GM23338 (cell line): ENCODE measurements around the gene CDKN1A. TPM values are rescaled to one million over a fixed set of nuclear protein-coding genes. Genes with fewer than 3 reads are reported as not detected.

Experiments
- ATAC-seq: fragments of 200-7000 bp; cut with Tn5 transposase; 3 replicates; pipeline ENCODE4 v1.9.1; 2020
- DNase-seq: peaks from one replicate; pipeline ENCODE4 v3.0.0-alpha.2; 2015; ENCODE audit warnings: low spot score
- H2AFZ ChIP-seq: fragments of 200-600 bp; sonication (generic); 2 replicates; pipeline ENCODE4 v1.8.0; 2016; ENCODE audit warnings: antibody characterized with exemption, mild to moderate bottlenecking, moderate library complexity
- H3F3A ChIP-seq: fragments of 200-600 bp; sonication (generic); replicated peaks from 2 replicates; pipeline ENCODE4 v1.8.0; 2017; ENCODE audit warnings: antibody characterized with exemption, mixed run types, low read depth
- H3K27ac ChIP-seq: fragments of 200-600 bp; sonication (generic); 2 replicates; pipeline ENCODE4 v1.6.1; 2016; ENCODE audit warnings: low read depth
- H3K27me3 ChIP-seq: fragments of 200-600 bp; sonication (generic); 2 replicates; pipeline ENCODE4 v1.8.0; 2016; ENCODE audit warnings: mild to moderate bottlenecking, mixed run types, moderate library complexity; ENCODE audit not compliant: insufficient read depth
- H3K36me3 ChIP-seq: fragments of 200-600 bp; sonication (generic); 2 replicates; pipeline ENCODE4 v1.8.0; 2016; ENCODE audit warnings: mild to moderate bottlenecking; ENCODE audit not compliant: insufficient read depth
- H3K4me1 ChIP-seq: fragments of 200-600 bp; sonication (generic); 2 replicates; pipeline ENCODE4 v1.8.0; 2016; ENCODE audit warnings: mild to moderate bottlenecking, moderate library complexity; ENCODE audit not compliant: insufficient read depth
- H3K4me2 ChIP-seq: fragments of 200-600 bp; sonication (generic); 2 replicates; pipeline ENCODE4 v1.7.1; 2017; ENCODE audit warnings: mixed run types
- H3K4me3 ChIP-seq: fragments of 200-600 bp; sonication (generic); 2 replicates; pipeline ENCODE4 v1.6.1; 2016; ENCODE audit warnings: mixed run types
- H3K79me2 ChIP-seq: fragments of 200-600 bp; sonication (generic); replicated peaks from 2 replicates; pipeline ENCODE4 v1.8.0; 2017; ENCODE audit warnings: mild to moderate bottlenecking; ENCODE audit not compliant: insufficient read depth
- H3K9me2 ChIP-seq: fragments of 200-600 bp; sonication (generic); 2 replicates; pipeline ENCODE4 v1.8.0; 2017; ENCODE audit not compliant: insufficient read depth
- H4K20me1 ChIP-seq: fragments of 200-600 bp; sonication (generic); replicated peaks from 2 replicates; pipeline ENCODE4 v1.8.0; 2017; ENCODE audit warnings: mild to moderate bottlenecking; ENCODE audit not compliant: insufficient read depth
- H3K27ac Mint-ChIP-seq: 2 replicates; pipeline ENCODE4 v1.8.0; 2020; ENCODE audit warnings: inconsistent platforms, mild to moderate bottlenecking, moderate library complexity, mixed read lengths
- H3K27me3 Mint-ChIP-seq: 3 replicates; pipeline ENCODE4 v1.8.0; 2022; ENCODE audit warnings: low read depth, mild to moderate bottlenecking, moderate library complexity, mixed read lengths, inconsistent platforms; ENCODE audit not compliant: insufficient read depth, poor library complexity
- H3K36me3 Mint-ChIP-seq: 3 replicates; pipeline ENCODE4 v1.8.0; 2021; ENCODE audit warnings: low read depth, mild to moderate bottlenecking, inconsistent platforms, moderate library complexity, mixed read lengths
- H3K4me1 Mint-ChIP-seq: 3 replicates; pipeline ENCODE4 v1.8.0; 2020; ENCODE audit warnings: mild to moderate bottlenecking, inconsistent platforms, mixed read lengths
- H3K4me3 Mint-ChIP-seq: 3 replicates; pipeline ENCODE4 v1.8.0; 2021; ENCODE audit warnings: moderate library complexity, mild to moderate bottlenecking, inconsistent platforms, mixed read lengths
- H3K9me3 Mint-ChIP-seq: 3 replicates; pipeline ENCODE4 v1.8.0; 2020; ENCODE audit warnings: moderate library complexity, mild to moderate bottlenecking, inconsistent platforms, mixed read lengths
- ETS1 ChIP-seq: IDR thresholded peaks from 2 replicates; pipeline ENCODE4 v1.6.1; 2016; ENCODE audit warnings: antibody characterized with exemption
- EZH2 ChIP-seq: fragments of 200-600 bp; sonication (generic); IDR thresholded peaks from one replicate; pipeline ENCODE4 v1.8.0; 2017; ENCODE audit warnings: antibody characterized with exemption, mild to moderate bottlenecking, low read depth; ENCODE audit not compliant: unreplicated experiment
- NANOG ChIP-seq: IDR thresholded peaks from 2 replicates; pipeline ENCODE4 v1.6.1; 2016; ENCODE audit warnings: antibody characterized with exemption, borderline replicate concordance
- ZNF462 ChIP-seq: fragments of 250-450 bp; sonication (Bioruptor Pico); IDR thresholded peaks from 2 replicates; pipeline ENCODE4 v1.5.0; 2020; ENCODE audit warnings: mild to moderate bottlenecking, moderate library complexity
- polyA plus RNA-seq: library from polyadenylated mRNA; unstranded; fragments of >200 nt; fragmentation: Nextera tagmentation; extraction: Ambion mirVana; gene quantifications from 2 replicates; pipeline ENCODE4 v1.2.1, GENCODE V29; 2016
- total RNA-seq: library from RNA; depleted of rRNA; stranded (reverse); fragments of >200 nt; shearing (Covaris generic); gene quantifications from 2 replicates; pipeline ENCODE4 v1.2.3, GENCODE V29; 2014
- TF ChIP-seq, protein P1 (sequence below), 2 experiments: fragments of 200-600 bp in 1 of 2; sonication (generic) in 1 of 2; conservative IDR thresholded peaks; 2 replicates each; pipeline versions ENCODE4 v1.5.1 to v1.6.1; 2016 to 2017; ENCODE audit warnings: antibody characterized with exemption in 2 of 2, low read depth in 2 of 2, mild to moderate bottlenecking in 2 of 2, moderate library complexity in 1 of 2

The CDKN1A gene
- total and polyA plus RNA-seq, 2 experiments from 2014 or later = 31.5 to 45.6 TPM

DNA sequence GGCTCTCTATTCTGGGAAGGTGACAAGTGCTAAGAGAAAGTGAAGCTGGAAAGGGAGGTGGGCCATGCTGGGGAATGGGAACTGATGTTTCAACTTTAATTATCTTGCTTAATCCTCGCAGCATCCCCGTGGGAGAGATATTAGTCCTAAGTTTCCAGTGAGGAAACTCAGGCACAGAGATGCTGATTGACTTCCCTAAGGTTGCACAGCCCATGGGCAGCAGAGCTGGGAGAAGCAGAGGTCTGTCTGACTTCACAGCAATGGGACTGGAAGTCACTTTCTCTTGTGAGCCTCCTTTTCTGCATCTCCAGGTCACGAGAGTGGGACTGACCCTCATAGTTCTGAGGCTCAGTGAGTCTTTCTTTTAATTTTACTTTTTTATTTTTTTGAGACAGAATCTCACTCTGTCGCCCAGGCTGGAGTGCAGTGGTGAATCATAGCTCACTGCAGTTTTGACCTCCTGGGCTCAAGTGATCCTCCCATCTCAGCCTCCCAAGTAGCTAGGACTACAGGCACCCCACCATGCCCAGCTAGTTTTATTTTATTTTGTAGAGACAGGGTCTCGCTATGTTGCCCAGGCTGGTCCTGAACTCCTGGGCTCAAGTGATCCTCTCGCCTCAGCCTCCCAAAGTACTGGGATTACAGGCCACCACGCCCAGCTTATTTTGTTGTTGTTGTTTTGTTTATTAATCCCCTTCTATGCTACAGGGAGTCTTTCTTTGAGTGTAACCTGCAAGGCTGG, 21.7 kb downstream of the CDKN1A start:
- no peak overlapping the region for H3K27ac ChIP-seq
- no peak overlapping the region for H3K27ac Mint-ChIP-seq
- no peak overlapping the region for H3K4me3 Mint-ChIP-seq
- H3K36me3 Mint-ChIP-seq = no peaks in the 10 kb centered on the region
- no peaks in the 10 kb centered on the region for H3K9me3 Mint-ChIP-seq
- DNase-seq = no peak
- H3K27me3 Mint-ChIP-seq = peaks cover 1% of the 10 kb centered on the region
- H3K4me1 Mint-ChIP-seq = no peaks in the 10 kb centered on the region
- H3K4me3 ChIP-seq = no peak overlapping the region
- H3K27me3 ChIP-seq = no peaks in the 10 kb centered on the region
- no peaks in the 10 kb centered on the region for H4K20me1 ChIP-seq
- no peak for ATAC-seq
- TF ChIP-seq ZNF462 (CRISPR knock-in tag) (no peak), NANOG (no peak), EZH2 (no peak), ETS1 (no peak)
- TF ChIP-seq, protein P1, sequence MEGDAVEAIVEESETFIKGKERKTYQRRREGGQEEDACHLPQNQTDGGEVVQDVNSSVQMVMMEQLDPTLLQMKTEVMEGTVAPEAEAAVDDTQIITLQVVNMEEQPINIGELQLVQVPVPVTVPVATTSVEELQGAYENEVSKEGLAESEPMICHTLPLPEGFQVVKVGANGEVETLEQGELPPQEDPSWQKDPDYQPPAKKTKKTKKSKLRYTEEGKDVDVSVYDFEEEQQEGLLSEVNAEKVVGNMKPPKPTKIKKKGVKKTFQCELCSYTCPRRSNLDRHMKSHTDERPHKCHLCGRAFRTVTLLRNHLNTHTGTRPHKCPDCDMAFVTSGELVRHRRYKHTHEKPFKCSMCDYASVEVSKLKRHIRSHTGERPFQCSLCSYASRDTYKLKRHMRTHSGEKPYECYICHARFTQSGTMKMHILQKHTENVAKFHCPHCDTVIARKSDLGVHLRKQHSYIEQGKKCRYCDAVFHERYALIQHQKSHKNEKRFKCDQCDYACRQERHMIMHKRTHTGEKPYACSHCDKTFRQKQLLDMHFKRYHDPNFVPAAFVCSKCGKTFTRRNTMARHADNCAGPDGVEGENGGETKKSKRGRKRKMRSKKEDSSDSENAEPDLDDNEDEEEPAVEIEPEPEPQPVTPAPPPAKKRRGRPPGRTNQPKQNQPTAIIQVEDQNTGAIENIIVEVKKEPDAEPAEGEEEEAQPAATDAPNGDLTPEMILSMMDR (conservative IDR thresholded peaks at IDR 0.05; ENCODE audit: low read depth in 2 of 2) = no peak
- no peaks in the 10 kb centered on the region for H3F3A ChIP-seq
- no peaks in the 10 kb centered on the region for H3K36me3 ChIP-seq
- H3K9me2 ChIP-seq = no peaks in the 10 kb centered on the region
- no peak overlapping the region for H2AFZ ChIP-seq
- no peak overlapping the region for H3K4me2 ChIP-seq
- no peaks in the 10 kb centered on the region for H3K4me1 ChIP-seq
- no peaks in the 10 kb centered on the region for H3K79me2 ChIP-seq
